ENCODE results near the gene VWA3B.
A peak's percentile ranks its signal among the peaks of the same experiment; 100 is the strongest.
"Not testable (repeated sequence)": the region's sequence is repeated elsewhere in the genome, so short reads cannot be mapped to it uniquely, and the experiment has no call there.

Gene VWA3B

GRCh38 chr2:98300141-98300874 lies 213.3 kb downstream of the VWA3B start:
- DNase-seq, result no peak

- DNase-seq, result no peak
Measured at GRCh38 chr2:98301469-98301868, 214.5 kb downstream of the VWA3B start.

DNA sequence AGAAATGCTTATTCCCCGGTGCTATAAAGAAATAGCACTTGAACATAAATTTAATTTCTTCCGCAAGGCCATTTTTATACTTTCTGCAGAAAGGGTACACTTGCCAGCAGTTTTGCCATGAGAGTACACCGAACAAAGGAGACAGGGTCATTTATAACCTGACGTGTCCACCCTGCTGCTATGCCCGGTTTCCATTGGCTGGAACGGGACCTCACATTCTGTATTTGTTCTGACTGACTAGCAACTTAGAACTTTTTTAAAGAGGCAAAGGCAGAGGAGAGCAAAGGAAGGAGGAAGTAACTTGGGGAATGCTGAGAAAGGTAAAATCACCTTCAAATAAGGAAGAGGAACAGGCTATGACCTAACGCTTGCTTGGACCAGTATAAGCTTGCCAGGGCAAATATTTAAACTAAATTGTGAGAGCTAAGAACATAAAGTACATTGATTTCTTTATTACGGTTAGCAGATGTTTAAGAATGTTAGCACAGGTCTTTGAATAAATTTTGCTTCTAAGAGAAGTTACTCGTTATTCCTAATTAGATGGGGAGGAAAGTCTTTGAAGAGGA lies 220.2 kb downstream of the VWA3B start:
- DNase-seq, result not testable (repeated sequence)

- no peak for DNase-seq
Measured at GRCh38 chr2:98308068-98308467, 221.1 kb downstream of the VWA3B start.

DNA sequence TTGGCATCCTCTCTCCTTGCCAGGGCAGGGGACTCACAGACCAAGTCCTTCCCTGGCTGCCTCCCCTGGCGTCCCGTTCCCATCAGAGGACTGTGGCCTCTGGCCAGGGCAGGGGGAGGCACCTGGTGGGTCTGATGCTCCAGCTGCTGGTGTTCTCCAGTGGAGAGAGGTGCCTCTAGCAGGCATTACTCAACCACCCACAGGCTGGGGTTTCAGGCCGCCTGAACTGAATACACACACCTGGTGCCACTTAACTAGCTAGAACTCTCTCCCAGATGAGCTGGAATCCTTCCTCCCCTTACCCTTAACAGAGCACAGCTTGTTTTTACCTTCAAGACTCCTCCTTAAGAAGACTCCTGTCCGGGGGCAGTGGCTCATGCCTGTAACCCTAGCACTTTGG lies 221.6 kb downstream of the VWA3B start:
- DNase-seq, result peak; percentile 63

GRCh38 chr2:98309580-98309979 lies 222.6 kb downstream of the VWA3B start:
- no peak for DNase-seq

- peak; percentile 85 for DNase-seq
Measured at GRCh38 chr2:98310010-98310409, 223.0 kb downstream of the VWA3B start.

- no peak for DNase-seq
Measured at GRCh38 chr2:98311090-98311489, 224.1 kb downstream of the VWA3B start.

DNA sequence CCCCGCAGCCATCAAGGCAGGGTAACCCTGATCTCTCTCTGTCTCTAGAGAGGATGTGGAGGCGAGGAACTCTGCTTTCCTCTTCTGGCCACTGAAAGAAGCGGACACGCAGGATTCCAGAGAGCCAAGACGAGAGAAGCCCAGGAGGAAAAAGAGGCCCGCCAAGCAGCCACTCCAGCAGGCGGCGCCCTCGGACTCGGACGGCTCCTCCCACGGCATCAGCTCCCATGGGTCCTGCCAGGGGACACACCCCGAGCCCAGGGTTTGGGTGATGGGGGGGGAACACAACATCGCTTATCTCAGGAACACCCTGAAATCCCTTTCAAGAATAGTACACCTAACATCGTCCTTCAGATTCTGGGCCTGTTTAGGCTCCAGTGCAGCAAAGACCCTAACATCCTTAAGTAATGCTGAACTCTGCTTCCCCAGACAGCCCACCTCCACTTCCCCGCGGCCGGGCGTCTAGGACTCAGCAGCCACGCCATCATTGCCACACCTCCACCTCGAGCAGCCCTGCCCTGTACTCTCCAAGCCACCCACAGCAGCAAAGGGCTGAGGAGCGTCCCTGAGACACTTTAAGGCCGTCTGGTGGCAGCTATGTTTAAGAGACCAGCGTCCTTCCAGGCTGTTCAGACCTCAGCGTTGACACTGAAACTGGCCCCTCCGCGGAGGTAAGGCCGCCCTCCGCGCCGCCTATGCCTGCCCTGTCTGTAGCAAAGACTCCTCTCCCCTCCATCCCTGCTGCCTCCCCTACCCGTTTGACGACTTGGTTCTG lies 225.0 kb downstream of the VWA3B start:
- no peak for DNase-seq

DNA sequence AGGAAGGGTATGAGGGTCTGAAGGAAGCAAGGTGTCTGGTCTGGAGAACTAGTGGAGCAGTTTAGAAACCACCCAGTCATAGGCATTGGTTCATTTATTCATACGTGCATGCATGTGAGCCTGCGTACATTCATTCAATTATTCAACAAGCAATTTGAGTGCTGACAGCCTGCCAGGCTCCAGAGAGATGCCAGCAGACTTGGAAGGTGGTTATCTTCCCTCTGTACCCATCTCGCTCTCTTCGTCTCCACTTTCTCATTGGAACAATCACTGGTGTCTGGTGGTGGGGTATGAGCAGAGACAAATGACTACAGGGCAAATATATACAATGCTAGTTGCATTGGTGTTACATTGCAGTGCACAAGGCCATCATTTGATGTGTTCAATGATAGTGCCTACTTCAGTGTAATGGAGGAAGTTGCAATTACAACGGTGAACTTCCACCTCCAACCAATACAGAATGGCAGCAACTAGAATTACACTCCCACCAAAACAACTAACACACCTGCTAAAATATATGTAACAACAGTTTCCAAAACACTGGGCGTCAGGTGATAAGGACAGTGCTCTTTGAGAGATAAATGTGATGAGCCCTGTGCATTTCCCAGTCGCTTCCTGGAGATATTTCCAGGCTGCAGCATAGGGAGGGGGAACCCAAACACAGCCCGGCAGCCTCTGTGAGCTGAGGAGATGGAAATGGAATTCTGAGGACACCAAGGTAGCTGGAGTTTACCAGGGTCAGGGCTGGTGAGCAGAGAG lies 226.7 kb downstream of the VWA3B start:
- DNase-seq, result no peak

- no peak for DNase-seq
Measured at GRCh38 chr2:98314251-98314650, 227.3 kb downstream of the VWA3B start.

DNA sequence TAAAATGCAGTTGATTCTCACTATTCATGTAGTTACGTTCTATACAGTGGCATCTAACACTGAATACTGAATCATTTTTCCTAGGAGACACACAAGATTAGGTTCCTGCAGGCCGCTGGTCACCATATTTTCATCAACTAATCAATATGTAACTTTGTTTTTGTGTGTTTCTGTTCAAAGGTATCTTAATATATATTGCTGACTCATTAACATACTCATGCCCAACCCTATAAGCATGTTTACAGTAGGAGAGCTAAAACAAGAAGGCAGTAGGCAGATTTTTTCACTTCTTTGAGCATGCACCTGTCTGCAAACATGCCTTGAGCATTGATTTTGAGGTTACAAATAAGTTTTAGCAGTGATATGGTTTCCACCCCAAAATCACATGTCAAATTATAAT lies 229.0 kb downstream of the VWA3B start:
- no peak for DNase-seq

GRCh38 chr2:98317214-98317613 lies 230.2 kb downstream of the VWA3B start:
- DNase-seq, result no peak

DNA sequence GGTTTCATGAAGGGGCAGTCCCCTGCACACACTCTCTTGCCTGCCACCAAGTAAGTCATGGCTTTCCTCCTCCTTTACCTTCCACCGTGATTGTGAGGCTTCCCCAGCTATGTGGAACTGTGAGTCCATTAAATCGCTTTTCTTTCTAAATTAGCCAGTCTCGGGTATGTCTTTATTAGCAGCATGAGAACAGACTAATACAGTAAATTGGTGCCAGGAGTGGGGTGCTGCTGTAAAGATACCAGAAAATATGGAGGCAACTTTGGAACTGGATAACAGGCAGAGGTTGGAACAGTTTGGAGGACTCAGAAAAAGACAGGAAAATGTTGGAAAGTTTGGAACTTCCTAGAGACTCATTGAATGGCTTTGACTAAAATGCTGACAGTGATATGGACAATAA lies 233.2 kb downstream of the VWA3B start:
- DNase-seq, result not testable (repeated sequence)

GRCh38 chr2:98324181-98324580 lies 237.2 kb downstream of the VWA3B start:
- no peak for DNase-seq

GRCh38 chr2:98327776-98328175 lies 240.8 kb downstream of the VWA3B start:
- DNase-seq, result no peak

- DNase-seq, result no peak
Measured at GRCh38 chr2:98329549-98329948, 242.6 kb downstream of the VWA3B start.

GRCh38 chr2:98332989-98333388 lies 246.0 kb downstream of the VWA3B start:
- DNase-seq, result no peak

GRCh38 chr2:98333922-98334321 lies 247.0 kb downstream of the VWA3B start:
- DNase-seq, result no peak

- DNase-seq, result peak; percentile 93
Measured at GRCh38 chr2:98334439-98335078, 247.6 kb downstream of the VWA3B start.

GRCh38 chr2:98335271-98335670 lies 248.3 kb downstream of the VWA3B start:
- peak; percentile 18 for DNase-seq

DNA sequence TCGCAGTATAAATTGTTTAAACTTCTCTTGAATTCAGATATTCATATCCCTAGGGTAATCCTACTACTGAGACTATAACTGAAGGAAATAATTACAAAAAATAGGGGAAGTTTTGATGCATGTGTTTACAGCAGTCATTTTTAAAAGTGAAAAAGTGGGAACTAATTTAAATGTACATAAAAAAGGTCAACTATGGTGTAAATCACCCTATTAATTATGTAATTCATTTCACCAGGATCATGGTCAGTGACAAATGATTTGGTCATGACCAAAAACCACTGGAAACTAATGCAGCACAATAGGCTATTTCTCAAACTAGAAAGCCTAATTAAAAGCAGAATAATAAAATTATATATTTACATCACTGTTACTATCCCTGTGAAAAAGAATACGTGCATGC lies 254.3 kb downstream of the VWA3B start:
- no peak for DNase-seq

DNA sequence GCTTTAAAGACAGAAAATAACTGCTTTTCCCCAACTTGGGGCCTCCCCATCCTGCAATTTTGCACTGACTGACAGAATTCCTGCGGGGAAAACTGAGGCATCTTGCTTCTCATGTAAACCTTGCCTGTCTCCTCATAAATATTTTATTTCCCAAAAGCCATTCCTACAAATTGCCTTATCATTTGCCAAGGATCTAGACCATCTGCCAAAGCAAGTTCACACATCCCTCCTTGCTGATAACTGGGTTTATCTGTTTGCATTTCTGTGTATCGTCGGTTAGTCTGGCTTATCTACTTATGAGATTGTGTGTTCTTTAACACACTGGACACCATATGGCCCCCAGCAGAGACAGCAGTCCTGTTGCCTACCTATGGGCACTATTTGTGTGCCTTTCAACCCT lies 256.3 kb downstream of the VWA3B start:
- DNase-seq, result no peak

All from NCI-H345 (cell line).